Right lobe of liver (tissue), 6 donors: Measurements from ENCODE around the gene RTL5. TPM values are rescaled to one million over a fixed set of nuclear protein-coding genes. Genes with fewer than 3 reads are reported as not detected.

ENCODE experiments used
- ATAC-seq, 4 donors: fragments of 200-7000 bp; cut with Tn5 transposase; one replicate each; pipeline ENCODE4 v1.9.1; 2020; ENCODE audit warnings: mild to moderate bottlenecking in 4 of 4, moderate library complexity in 4 of 4
- DNase-seq, 3 donors: peaks; one replicate each; pipeline ENCODE4 v3.0.0-alpha.2; 2020
- H3K27ac ChIP-seq, 3 donors: fragments of 200-600 bp; one replicate each; pipeline ENCODE4 v1.8.0; 2022
- H3K27me3 ChIP-seq, 2 donors: fragments of 200-600 bp; one replicate each; pipeline ENCODE4 v1.8.0; 2022
- H3K36me3 ChIP-seq, 4 donors: fragments of 200-600 bp; sonication (generic) in 1 of 4; one replicate each; pipeline versions ENCODE4 v1.5.1 to v1.8.0; 2017 to 2022; ENCODE audit warnings: control low read depth in 1 of 4
- H3K4me1 ChIP-seq, 4 donors: fragments of 200-600 bp; sonication (generic) in 1 of 4; one replicate each; pipeline versions ENCODE4 v1.5.1 to v1.8.0; 2017 to 2022; ENCODE audit warnings: control low read depth in 1 of 4
- H3K4me3 ChIP-seq, 3 donors: fragments of 200-600 bp; one replicate each; pipeline ENCODE4 v1.8.0; 2022
- H3K9me3 ChIP-seq, 4 donors: fragments of 200-600 bp; sonication (generic) in 1 of 4; one replicate each; pipeline versions ENCODE4 v1.5.1 to v1.8.0; 2017 to 2022; ENCODE audit warnings: control low read depth in 1 of 4
- CTCF ChIP-seq, 4 donors: fragments of 200-600 bp in 3 of 4; fragments of 450-650 bp in 1 of 4; IDR thresholded peaks; one replicate each; pipeline versions ENCODE4 v1.5.1 to v1.8.0; 2016 to 2022; ENCODE audit warnings: antibody characterized with exemption in 4 of 4, mild to moderate bottlenecking in 2 of 4
- POLR2A ChIP-seq: fragments of 450-650 bp; IDR thresholded peaks from one replicate; pipeline ENCODE4 v1.6.1; 2017; ENCODE audit warnings: antibody characterized with exemption, mild to moderate bottlenecking
- WGBS: methylation state at CpG from one replicate; pipeline ENCODE4 v1.1.6; 2018; ENCODE audit warnings: low coverage, low lambda C conversion rate; ENCODE audit not compliant: insufficient coverage; ENCODE audit errors: missing lambda C conversion rate; 5-methylcytosine and 5-hydroxymethylcytosine counted together
- intact Hi-C, 2 donors: fragments of 100-400 bp; cut with DNase I; formaldehyde crosslinking; loops; one replicate each; pipeline versions ENCODE4 v1.11.2 to v1.14.1; 2022
- total RNA-seq, 6 experiments: library from RNA; depleted of rRNA in 2 of 6; stranded (reverse); fragments of >200 nt in 2 of 6; fragmentation: NEBNext Ultra II Directional in 3 of 6; extraction: Animal tissue kit (Norgen Biotek cat#: 25700) in 3 of 6; gene quantifications; one replicate each; pipeline versions ENCODE4 v1.1.0 to v1.2.4, GENCODE V29; 2016 to 2023
- donor health status: DM: no; HTN: yes; CAD: no.
- donor health status: DM: no; HTN: no; CAD: no.
- donor health status: DM: no; HTN: no; CAD: no.
- donor health status: DM: no; HTN: yes; CAD: no.
- donor health status: DM: no; HTN: yes; CAD: no.

Gene RTL5
- total RNA-seq, 6 experiments from 2014 or later = 1.2 to 4.1 (median 2.5) TPM

DNA sequence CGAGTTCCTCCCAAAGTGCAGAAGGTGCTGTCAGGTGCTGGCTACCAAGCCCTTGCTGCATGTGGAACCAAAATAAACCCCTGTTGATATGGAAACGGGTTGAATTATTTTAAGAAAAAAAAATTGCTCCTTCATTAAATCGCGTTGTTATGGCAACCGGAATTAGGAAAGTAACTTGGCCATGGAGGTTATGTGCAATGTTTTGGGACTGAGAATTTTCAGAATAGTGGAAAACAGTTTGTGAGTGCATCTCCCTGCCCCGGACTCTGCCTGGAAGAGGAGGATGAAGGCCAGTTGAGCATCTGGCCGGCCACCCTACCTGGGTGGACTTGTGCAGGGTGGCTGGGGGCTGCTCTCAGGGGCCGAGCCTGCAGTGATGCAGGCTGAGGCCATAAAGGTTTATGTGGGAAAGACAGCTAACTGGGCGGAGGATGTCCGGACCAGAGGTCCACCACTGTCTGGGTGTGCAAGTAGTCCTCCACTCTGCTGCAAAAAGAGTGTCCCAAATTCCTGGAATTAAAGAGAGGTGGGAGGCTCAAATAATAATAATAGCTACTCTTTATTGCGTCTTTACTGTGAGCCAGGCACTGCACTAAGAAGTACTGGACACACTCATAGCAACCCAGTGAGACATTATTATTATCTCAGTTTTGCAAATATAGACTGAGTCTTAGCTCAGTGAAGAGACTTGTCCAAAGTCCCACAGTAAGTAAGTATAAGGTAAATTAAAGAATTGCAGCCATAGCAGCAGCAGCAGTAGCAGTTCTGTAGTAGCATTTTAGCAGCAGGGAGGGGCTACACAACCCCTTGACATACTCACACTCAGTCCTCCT lies 20.6 kb downstream of the RTL5 start:
- Histone ChIP-seq H3K36me3 (no peaks in the 10 kb centered on the region), H3K4me3 (no peak overlapping the region), H3K4me1 (no peaks in the 10 kb centered on the region), H3K27me3 (no peaks in the 10 kb centered on the region), H3K9me3 (no peaks in the 10 kb centered on the region), H3K27ac (no peak overlapping the region)
- DNase-seq (peak in 1 of 3 donors; percentile 32), ATAC-seq (no peak)
- intact Hi-C loops = no loop called here
- WGBS = 70% methylated on average over 10 of the region's 11 CpGs
- TF ChIP-seq POLR2A = no peak
- no peak for TF ChIP-seq CTCF (IDR thresholded peaks at IDR 0.05)

DNA sequence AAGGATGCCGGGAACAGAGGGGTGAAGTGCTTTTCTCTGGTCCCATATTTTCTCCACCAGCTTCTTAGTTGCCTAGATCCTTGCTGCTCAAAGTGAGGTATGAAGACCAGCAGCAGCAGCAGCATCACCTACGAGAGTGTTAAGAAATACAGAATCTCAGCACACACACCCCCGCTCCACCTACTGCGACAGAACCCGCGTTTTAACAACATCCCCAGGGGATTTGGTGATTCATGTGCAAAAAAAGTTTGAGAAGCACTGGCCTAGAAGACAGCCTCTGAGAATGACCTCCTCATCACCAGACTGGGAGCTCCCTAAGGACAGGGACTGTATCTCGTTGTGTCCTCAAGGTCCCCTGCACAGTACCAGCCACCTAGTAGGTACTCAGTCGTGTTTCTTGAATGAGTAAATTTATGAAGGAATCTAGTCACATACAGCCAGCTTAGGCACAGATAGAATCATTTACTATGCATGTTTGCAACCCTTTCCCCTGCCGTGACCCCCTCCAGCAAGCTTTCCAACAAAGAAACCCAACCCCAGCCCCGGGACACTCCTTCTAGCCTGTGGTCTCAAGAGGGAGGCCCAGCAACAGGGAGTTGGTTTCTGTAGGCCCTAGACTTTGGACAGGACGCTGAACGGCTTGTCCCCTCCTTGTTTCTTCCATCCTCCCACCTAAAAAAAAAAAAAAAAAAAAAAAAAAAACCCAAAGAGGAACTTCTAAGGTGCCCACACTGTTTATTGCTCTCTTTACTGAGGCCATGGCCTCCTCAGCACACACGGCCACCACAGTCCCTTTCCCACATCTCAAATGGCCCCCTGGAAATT lies 21.5 kb downstream of the RTL5 start:
- no peak for DNase-seq
- no peaks in the 10 kb centered on the region for H3K27me3 ChIP-seq
- no peak overlapping the region for H3K27ac ChIP-seq
- no peaks in the 10 kb centered on the region for H3K9me3 ChIP-seq
- no peaks in the 10 kb centered on the region for H3K4me1 ChIP-seq
- no peak for ATAC-seq
- intact Hi-C loops = no loop called here
- no peak for TF ChIP-seq CTCF (IDR thresholded peaks at IDR 0.05)
- no peak for TF ChIP-seq POLR2A
- H3K36me3 ChIP-seq = no peaks in the 10 kb centered on the region
- 56% methylated on average over 10 of the region's 13 CpGs for WGBS
- H3K4me3 ChIP-seq = no peak overlapping the region

- no peak overlapping the region for H3K27ac ChIP-seq
- ATAC-seq = no peak
- H3K4me3 ChIP-seq = no peak overlapping the region
- H3K9me3 ChIP-seq = no peaks in the 10 kb centered on the region
- TF ChIP-seq POLR2A (no peak), CTCF (IDR thresholded peaks at IDR 0.05) (no peak)
- no peak for DNase-seq
- 60% methylated on average over 1 of the region's 10 CpGs for WGBS
- H3K4me1 ChIP-seq = no peaks in the 10 kb centered on the region
- no peaks in the 10 kb centered on the region for H3K36me3 ChIP-seq
- H3K27me3 ChIP-seq = no peaks in the 10 kb centered on the region
- intact Hi-C loops = no loop called here
Observed at GRCh38 chrX:72108666-72109065, 23.0 kb downstream of the RTL5 start.

DNA sequence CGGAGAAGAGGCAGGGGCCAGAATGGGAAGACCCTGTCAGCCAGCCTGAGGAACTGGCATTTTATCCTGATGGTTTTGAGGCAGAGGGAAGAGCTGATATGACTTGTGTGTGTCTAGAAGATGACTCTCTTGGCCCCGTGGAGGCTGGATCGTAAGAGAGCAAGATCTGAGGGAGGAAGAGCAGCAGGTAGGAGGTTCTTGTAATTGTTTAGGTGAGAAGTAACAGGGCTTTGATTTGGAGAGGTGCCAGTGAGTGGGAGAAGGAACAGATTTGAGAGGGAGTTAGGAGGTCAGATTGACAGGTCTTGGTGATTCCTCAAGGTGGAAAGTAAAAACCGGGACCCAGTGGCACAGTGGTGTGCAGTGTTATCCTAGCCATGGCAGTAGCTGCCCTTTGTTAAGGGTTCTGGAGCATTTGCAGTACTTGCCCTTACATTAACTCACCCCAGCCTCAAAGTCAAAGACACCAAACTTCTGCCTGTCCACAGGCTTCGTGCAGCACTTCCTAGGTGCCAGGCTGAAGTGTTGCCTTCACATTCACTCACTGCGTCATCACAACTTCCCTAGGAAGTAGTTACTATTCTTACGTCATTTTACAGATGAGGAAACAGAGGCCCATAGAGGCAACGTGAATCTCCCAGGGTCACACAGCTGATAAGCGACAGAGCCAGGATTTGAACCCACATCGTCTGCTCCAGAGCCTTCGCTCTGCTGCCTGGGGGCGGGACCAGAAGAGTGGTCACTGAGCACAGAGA lies 23.7 kb downstream of the RTL5 start:
- TF ChIP-seq POLR2A (no peak), CTCF (IDR thresholded peaks at IDR 0.05) (no peak)
- no peak overlapping the region for H3K27ac ChIP-seq
- DNase-seq = no peak

More for the DNA sequence above, 23.7 kb downstream of the RTL5 start:
- WGBS = 59% methylated on average over 5 of the region's 12 CpGs
- no peaks in the 10 kb centered on the region for H3K9me3 ChIP-seq
- no peaks in the 10 kb centered on the region for H3K36me3 ChIP-seq
- ATAC-seq = no peak
- peaks cover 0 to 5% (median 2%) of the 10 kb centered on the region in 4 donors for H3K4me1 ChIP-seq
- H3K27me3 ChIP-seq = no peaks in the 10 kb centered on the region
- intact Hi-C loops = no loop called here
- no peak overlapping the region for H3K4me3 ChIP-seq
